ENCODE results near the gene CST8. TPM values are rescaled to one million over a fixed set of nuclear protein-coding genes. Genes with fewer than 3 reads are reported as not detected.

Gene CST8
- polyA plus RNA-seq, 1 donor (not counting 4 experiments of a cell fraction or from before 2014, with no cell fraction given): not detected

DNA sequence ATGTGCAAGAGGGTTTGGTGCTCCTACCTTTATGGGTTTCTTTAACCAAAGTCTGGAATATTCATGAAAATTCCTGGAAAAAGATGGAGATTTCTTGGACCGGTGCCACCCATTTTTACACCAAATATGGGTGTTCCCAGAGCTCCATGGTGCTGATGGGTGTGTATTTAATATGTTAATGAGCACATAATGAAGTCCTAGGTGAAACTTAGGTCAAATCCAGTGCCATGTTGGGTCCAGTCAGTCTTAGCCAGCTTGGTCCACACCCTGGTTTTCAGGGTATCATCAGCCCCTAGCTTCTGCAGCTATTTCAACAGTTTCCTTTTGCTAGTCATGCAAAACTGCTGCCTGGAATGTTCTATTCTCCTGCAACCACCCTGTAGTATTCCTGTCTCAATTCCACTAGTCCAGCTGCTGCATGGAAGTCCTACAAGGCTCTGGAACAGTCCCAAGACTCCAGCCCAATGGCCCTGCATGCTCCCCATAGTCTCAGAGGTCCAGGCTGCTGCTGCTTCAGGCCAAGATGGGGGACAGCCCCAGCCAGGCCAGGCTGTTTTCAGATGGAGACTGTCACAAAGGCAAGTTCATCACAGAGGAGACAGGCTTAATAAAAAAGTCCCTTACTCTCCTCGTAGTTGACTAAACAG lies 45.5 kb downstream of the CST8 start:
- Histone ChIP-seq H2AFZ (ENCODE audit: control insufficient read depth, low read length) (no peak overlapping the region), H3K36me3 (ENCODE audit: control insufficient read depth in 2 of 2, extremely low read depth in 1 of 2, insufficient read depth in 2 of 2, low read length in 2 of 2) (no peaks in the 10 kb centered on the region), H3K27ac (ENCODE audit: control insufficient read depth, insufficient read depth, low read length) (no peak overlapping the region), H3K79me2 (ENCODE audit: control insufficient read depth, insufficient read depth, low read length) (no peaks in the 10 kb centered on the region), H3K27me3 (ENCODE audit: control insufficient read depth, extremely low read depth, insufficient read depth, low read length) (no peaks in the 10 kb centered on the region), H3K4me2 (ENCODE audit: control insufficient read depth, extremely low read depth, insufficient read depth, low read depth, low read length) (no peak overlapping the region), H4K20me1 (ENCODE audit: control insufficient read depth, extremely low read depth, insufficient read depth, low read length) (no peaks in the 10 kb centered on the region), H3K9me3 (ENCODE audit: control insufficient read depth, low read depth, low read length) (no peaks in the 10 kb centered on the region), H3K4me1 (ENCODE audit: control insufficient read depth, extremely low read depth, insufficient read depth, low read length) (peaks cover 4% of the 10 kb centered on the region), H3K4me3 (ENCODE audit: control insufficient read depth in 2 of 3, extremely low read depth in 1 of 3, insufficient read depth in 2 of 3, low read depth in 1 of 3, low read length in 3 of 3) (no peak overlapping the region), H3K9me1 (ENCODE audit: control insufficient read depth, extremely low read depth, insufficient read depth, low read length) (no peaks in the 10 kb centered on the region), H3K9ac (ENCODE audit: control insufficient read depth, extremely low read depth, insufficient read depth, low read length) (no peak overlapping the region)
- FAIRE-seq (no peak), DNase-seq (ENCODE audit: low read depth, low spot score) (no peak)
- TF ChIP-seq EZH2 (IDR thresholded peaks at IDR 0.05; ENCODE audit: low read length): no peak
- TF ChIP-seq, protein P1, sequence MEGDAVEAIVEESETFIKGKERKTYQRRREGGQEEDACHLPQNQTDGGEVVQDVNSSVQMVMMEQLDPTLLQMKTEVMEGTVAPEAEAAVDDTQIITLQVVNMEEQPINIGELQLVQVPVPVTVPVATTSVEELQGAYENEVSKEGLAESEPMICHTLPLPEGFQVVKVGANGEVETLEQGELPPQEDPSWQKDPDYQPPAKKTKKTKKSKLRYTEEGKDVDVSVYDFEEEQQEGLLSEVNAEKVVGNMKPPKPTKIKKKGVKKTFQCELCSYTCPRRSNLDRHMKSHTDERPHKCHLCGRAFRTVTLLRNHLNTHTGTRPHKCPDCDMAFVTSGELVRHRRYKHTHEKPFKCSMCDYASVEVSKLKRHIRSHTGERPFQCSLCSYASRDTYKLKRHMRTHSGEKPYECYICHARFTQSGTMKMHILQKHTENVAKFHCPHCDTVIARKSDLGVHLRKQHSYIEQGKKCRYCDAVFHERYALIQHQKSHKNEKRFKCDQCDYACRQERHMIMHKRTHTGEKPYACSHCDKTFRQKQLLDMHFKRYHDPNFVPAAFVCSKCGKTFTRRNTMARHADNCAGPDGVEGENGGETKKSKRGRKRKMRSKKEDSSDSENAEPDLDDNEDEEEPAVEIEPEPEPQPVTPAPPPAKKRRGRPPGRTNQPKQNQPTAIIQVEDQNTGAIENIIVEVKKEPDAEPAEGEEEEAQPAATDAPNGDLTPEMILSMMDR (optimal IDR thresholded peaks at IDR 0.05 in 1 of 3, IDR thresholded peaks at IDR 0.05 in 1 of 3, conservative IDR thresholded peaks at IDR 0.05 in 1 of 3; ENCODE audit: extremely low read depth in 1 of 3, insufficient read depth in 2 of 3, low read length in 3 of 3): no peak
- dilution Hi-C loops (cut with MboI; ENCODE audit: extremely low pct_ligation_motif_present, low sequenced_read_pairs): no loop called here

DNA sequence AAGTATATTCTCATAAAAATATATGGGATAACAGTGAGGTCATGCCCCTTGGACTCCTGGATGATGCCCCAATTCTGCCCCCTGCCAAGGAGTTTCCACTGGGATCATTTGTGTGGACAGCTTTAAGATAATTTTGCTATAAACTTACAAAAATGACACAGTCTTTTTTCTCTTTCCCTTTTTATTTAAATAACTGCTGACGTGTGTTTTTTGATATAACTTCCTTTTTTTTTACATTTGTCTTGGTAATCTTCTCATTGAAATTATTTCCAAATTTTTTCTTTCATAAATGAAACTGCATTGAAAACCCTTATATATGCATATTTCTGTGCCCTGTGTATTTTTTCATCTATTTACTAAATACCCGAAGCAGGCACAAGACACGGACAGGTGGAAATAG lies 46.1 kb downstream of the CST8 start:
- Histone ChIP-seq H3K36me3 (ENCODE audit: control insufficient read depth in 2 of 2, extremely low read depth in 1 of 2, insufficient read depth in 2 of 2, low read length in 2 of 2) (no peaks in the 10 kb centered on the region), H3K79me2 (ENCODE audit: control insufficient read depth, insufficient read depth, low read length) (no peaks in the 10 kb centered on the region), H3K4me2 (ENCODE audit: control insufficient read depth, extremely low read depth, insufficient read depth, low read depth, low read length) (no peak overlapping the region), H3K4me3 (ENCODE audit: control insufficient read depth in 2 of 3, extremely low read depth in 1 of 3, insufficient read depth in 2 of 3, low read depth in 1 of 3, low read length in 3 of 3) (no peak overlapping the region), H3K9ac (ENCODE audit: control insufficient read depth, extremely low read depth, insufficient read depth, low read length) (no peak overlapping the region), H3K27ac (ENCODE audit: control insufficient read depth, insufficient read depth, low read length) (no peak overlapping the region), H2AFZ (ENCODE audit: control insufficient read depth, low read length) (no peak overlapping the region), H3K9me1 (ENCODE audit: control insufficient read depth, extremely low read depth, insufficient read depth, low read length) (no peaks in the 10 kb centered on the region), H4K20me1 (ENCODE audit: control insufficient read depth, extremely low read depth, insufficient read depth, low read length) (no peaks in the 10 kb centered on the region), H3K27me3 (ENCODE audit: control insufficient read depth, extremely low read depth, insufficient read depth, low read length) (no peaks in the 10 kb centered on the region), H3K9me3 (ENCODE audit: control insufficient read depth, low read depth, low read length) (no peaks in the 10 kb centered on the region), H3K4me1 (ENCODE audit: control insufficient read depth, extremely low read depth, insufficient read depth, low read length) (peaks cover 10% of the 10 kb centered on the region)
- no peak for DNase-seq (ENCODE audit: low read depth, low spot score)
- no peak for FAIRE-seq
- TF ChIP-seq, protein P1 (optimal IDR thresholded peaks at IDR 0.05 in 1 of 3, IDR thresholded peaks at IDR 0.05 in 1 of 3, conservative IDR thresholded peaks at IDR 0.05 in 1 of 3; ENCODE audit: extremely low read depth in 1 of 3, insufficient read depth in 2 of 3, low read length in 3 of 3): no peak
- TF ChIP-seq EZH2 (IDR thresholded peaks at IDR 0.05; ENCODE audit: low read length): no peak
- dilution Hi-C loops (cut with MboI; ENCODE audit: extremely low pct_ligation_motif_present, low sequenced_read_pairs): no loop called here

All from keratinocyte (primary cell).